GM06990 (cell line): ENCODE data around the gene GATM.
"Not testable (repeated sequence)": the region's sequence is repeated elsewhere in the genome, so short reads cannot be mapped to it uniquely, and the experiment has no call there.

Experiments used
- DNase-seq: peaks from one replicate; pipeline ENCODE4 v3.0.0-alpha.2; 2011; ENCODE audit not compliant: insufficient read length; ENCODE audit errors: extremely low read depth
- H3K27me3 ChIP-seq: replicated peaks from 2 replicates; pipeline ENCODE4 v1.6.0; 2011; ENCODE audit warnings: low read length; ENCODE audit not compliant: control insufficient read depth, insufficient read depth
- H3K36me3 ChIP-seq: 2 replicates; pipeline ENCODE4 v1.5.1; 2011; ENCODE audit warnings: low read length; ENCODE audit not compliant: control insufficient read depth, insufficient read depth
- H3K4me3 ChIP-seq: replicated peaks from 2 replicates; pipeline ENCODE4 v1.5.1; 2011; ENCODE audit warnings: low read depth, mild to moderate bottlenecking, control low read depth, low read length
- CTCF ChIP-seq: IDR thresholded peaks from 2 replicates; pipeline ENCODE4 v1.5.1; 2011; ENCODE audit warnings: low read length, control low read depth, mild to moderate bottlenecking, inconsistent platforms; ENCODE audit not compliant: insufficient read depth, poor library complexity, severe bottlenecking

GATM gene

GRCh38 chr15:45326741-45327140 is 51.6 kb downstream of the GATM start:
- H3K36me3 ChIP-seq: no peaks in the 10 kb centered on the region
- H3K4me3 ChIP-seq: no peak overlapping the region
- no peak for DNase-seq
- no peaks in the 10 kb centered on the region for H3K27me3 ChIP-seq
- no peak for TF ChIP-seq CTCF

DNA sequence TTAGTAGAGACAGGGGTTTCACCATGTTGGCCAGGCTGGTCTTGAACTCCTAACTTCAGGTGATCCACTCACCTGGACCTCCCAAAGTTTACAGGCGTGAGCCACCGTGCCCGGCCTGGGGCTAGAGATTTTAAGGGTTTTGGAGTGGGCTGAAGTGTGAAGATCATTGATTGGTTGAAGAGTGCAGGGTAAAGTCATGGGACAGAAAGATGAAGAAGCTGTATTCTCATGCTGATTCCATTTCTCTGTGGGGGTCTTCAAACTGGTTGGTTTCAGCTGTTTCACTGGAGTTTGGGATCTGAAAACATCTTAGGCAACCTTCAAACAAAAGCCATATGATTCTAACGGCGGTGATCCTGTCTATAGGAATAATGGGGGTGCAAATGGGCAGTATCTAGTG is 52.1 kb downstream of the GATM start:
- Histone ChIP-seq H3K4me3 (no peak overlapping the region), H3K27me3 (no peaks in the 10 kb centered on the region), H3K36me3 (no peaks in the 10 kb centered on the region)
- no peak for DNase-seq
- no peak for TF ChIP-seq CTCF

DNA sequence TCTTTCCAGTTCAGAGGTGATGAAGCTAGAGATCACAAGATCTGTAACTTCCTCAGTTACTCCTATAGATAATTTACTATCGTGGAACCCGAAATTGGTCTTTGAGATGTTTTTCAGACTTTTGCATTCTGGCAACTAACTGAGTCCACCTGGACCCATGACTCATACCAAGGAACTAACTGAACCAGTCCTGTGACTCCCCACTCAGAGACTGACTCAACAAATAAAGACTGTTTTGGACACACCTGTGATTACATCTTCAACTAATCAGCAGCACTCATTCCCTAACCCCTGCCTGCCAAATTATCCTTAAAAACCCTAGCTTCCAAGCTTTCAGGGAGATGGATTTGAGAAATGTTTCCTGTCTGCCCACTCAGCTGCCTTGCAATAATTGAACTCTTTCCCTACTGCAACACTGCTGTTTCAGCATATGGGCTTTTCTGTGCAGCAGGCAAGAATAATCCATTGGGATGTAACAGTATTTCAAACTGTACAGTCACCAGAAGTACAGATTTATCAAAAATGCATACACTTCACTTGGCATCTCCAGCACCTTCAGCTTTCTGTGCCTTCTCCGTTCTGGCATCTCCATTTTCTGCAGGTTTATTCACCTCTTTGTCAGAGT is 57.7 kb downstream of the GATM start:
- no peak for TF ChIP-seq CTCF
- H3K4me3 ChIP-seq: no peak overlapping the region
- H3K36me3 ChIP-seq: no peaks in the 10 kb centered on the region
- no peak for DNase-seq
- H3K27me3 ChIP-seq: no peaks in the 10 kb centered on the region

DNA sequence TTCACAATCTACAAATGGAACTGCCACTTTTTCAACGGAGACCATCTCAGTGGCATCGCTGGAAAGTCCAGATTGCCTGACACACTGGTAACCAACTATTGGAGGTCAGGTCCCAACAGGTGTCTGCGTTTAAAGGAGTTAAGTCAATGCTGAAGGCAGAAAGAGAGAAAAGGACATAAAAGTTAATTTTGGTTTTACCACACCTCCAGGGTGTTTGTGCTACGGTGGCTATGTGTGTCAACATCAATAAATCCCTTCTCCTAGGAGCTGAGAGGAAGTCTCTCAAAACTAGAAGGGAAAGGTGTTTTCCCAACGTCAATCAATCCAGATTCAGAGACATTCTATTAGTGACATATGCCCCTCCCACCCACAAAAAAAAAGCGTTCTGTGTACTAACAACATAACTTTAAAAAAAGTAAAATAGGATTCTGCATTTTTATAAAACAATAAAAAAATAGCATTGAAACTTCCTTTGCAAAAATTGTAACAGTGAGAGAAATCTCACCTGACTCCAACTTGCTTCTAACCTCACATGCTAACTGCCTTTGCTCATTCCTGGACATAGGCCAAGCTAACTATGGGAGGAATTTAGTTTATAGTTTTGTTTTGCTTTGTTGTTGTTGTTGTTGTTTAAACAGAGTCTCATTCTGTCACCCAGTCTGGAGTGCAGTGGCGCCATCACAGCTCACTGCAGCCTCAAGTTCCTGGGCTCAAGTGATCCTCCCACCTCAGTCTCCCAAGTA is 58.7 kb downstream of the GATM start:
- Histone ChIP-seq H3K27me3 (no peaks in the 10 kb centered on the region), H3K4me3 (no peak overlapping the region), H3K36me3 (no peaks in the 10 kb centered on the region)
- DNase-seq: no peak
- no peak for TF ChIP-seq CTCF

- TF ChIP-seq CTCF: no peak
- Histone ChIP-seq H3K27me3 (no peaks in the 10 kb centered on the region), H3K4me3 (no peak overlapping the region), H3K36me3 (no peaks in the 10 kb centered on the region)
- no peak for DNase-seq
Observed at GRCh38 chr15:45314960-45315359, 63.4 kb downstream of the GATM start.

GRCh38 chr15:45314117-45314516 is 64.2 kb downstream of the GATM start:
- not testable (repeated sequence) for H3K4me3 ChIP-seq, H3K36me3 ChIP-seq, DNase-seq, H3K27me3 ChIP-seq
